GM21528 (cell line): ENCODE measurements around the gene XRCC1.
"Not testable (repeated sequence)": the region's sequence is repeated elsewhere in the genome, so short reads cannot be mapped to it uniquely, and the experiment has no call there.

Experiments used
- ATAC-seq: cut with Tn5 transposase; IDR thresholded peaks from one replicate; pipeline ENCODE4 v1.9.1; 2021; ENCODE audit warnings: mild to moderate bottlenecking, moderate library complexity; ENCODE audit not compliant: unreplicated experiment, low FRiP score

XRCC1 gene

GRCh38 chr19:43525836-43526771, 49.2 kb downstream of the XRCC1 start:
- no peak for ATAC-seq

GRCh38 chr19:43524922-43525835, 50.1 kb downstream of the XRCC1 start:
- no peak for ATAC-seq

GRCh38 chr19:43523696-43524095, 51.6 kb downstream of the XRCC1 start:
- ATAC-seq: not testable (repeated sequence)

GRCh38 chr19:43522929-43523328, 52.4 kb downstream of the XRCC1 start:
- ATAC-seq: no peak

- no peak for ATAC-seq
These were observed 55.8 kb downstream of the XRCC1 start for GRCh38 chr19:43519436-43520088.

- no peak for ATAC-seq
These were observed 57.3 kb downstream of the XRCC1 start for GRCh38 chr19:43518051-43518450.

GRCh38 chr19:43512399-43512798, 62.9 kb downstream of the XRCC1 start:
- ATAC-seq: not testable (repeated sequence)

GRCh38 chr19:43511324-43511723, 64.0 kb downstream of the XRCC1 start:
- no peak for ATAC-seq

- no peak for ATAC-seq
These were observed 64.6 kb downstream of the XRCC1 start for GRCh38 chr19:43510713-43511112.

- no peak for ATAC-seq
These were observed 67.4 kb downstream of the XRCC1 start for GRCh38 chr19:43507880-43508279.

GRCh38 chr19:43506629-43507028, 68.7 kb downstream of the XRCC1 start:
- no peak for ATAC-seq

- no peak for ATAC-seq
These were observed 69.4 kb downstream of the XRCC1 start for GRCh38 chr19:43505941-43506340.

GRCh38 chr19:43505186-43505456, 70.2 kb downstream of the XRCC1 start:
- ATAC-seq: no peak

GRCh38 chr19:43504426-43505185, 70.7 kb downstream of the XRCC1 start, which contains the start of gene PHLDB3:
PHLDB3 (minus strand) TSS chr19:43504746; CDS start chr19:43504118, 628 bp downstream.
- peak; percentile 28 for ATAC-seq

GRCh38 chr19:43503501-43504425, 71.6 kb downstream of the XRCC1 start:
- peak; percentile 92 for ATAC-seq

GRCh38 chr19:43502419-43502976, 72.8 kb downstream of the XRCC1 start:
- ATAC-seq: no peak

GRCh38 chr19:43501661-43502418, 73.5 kb downstream of the XRCC1 start:
- no peak for ATAC-seq

GRCh38 chr19:43499042-43499441, 76.3 kb downstream of the XRCC1 start:
- no peak for ATAC-seq
